ENCODE measurements around the gene LACC1. TPM values are rescaled to one million over a fixed set of nuclear protein-coding genes. Genes with fewer than 3 reads are reported as not detected.

LACC1 gene
- total RNA-seq, 1 donor, result 22.9 TPM

DNA sequence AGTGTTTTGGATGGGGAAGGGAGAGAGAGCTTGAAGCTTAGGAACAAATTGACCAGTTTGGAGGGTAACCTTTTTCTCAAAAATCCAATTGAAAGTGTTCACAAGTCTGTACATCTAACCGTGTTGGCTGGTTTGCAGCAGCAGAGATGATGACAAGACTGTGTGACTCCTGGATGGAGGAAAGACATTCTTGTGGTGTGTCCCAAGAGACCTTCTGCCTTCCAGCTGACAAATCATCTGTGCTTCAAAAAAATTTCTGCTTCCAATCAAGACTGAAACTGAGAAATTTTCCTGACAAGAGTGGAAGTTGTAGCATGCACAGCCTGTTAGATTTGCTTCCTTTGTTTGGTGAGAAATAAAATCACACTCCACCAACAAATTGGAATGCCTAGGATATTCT lies 56.2 kb downstream of the LACC1 start:
- TF ChIP-seq, protein P1, sequence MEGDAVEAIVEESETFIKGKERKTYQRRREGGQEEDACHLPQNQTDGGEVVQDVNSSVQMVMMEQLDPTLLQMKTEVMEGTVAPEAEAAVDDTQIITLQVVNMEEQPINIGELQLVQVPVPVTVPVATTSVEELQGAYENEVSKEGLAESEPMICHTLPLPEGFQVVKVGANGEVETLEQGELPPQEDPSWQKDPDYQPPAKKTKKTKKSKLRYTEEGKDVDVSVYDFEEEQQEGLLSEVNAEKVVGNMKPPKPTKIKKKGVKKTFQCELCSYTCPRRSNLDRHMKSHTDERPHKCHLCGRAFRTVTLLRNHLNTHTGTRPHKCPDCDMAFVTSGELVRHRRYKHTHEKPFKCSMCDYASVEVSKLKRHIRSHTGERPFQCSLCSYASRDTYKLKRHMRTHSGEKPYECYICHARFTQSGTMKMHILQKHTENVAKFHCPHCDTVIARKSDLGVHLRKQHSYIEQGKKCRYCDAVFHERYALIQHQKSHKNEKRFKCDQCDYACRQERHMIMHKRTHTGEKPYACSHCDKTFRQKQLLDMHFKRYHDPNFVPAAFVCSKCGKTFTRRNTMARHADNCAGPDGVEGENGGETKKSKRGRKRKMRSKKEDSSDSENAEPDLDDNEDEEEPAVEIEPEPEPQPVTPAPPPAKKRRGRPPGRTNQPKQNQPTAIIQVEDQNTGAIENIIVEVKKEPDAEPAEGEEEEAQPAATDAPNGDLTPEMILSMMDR (IDR thresholded peaks at IDR 0.05; ENCODE audit: insufficient read depth, low read length), result no peak
- no peak overlapping the region for H3K4me3 ChIP-seq (ENCODE audit: low read depth, low read length)
- peak; percentile 16 for DNase-seq (ENCODE audit: low read depth)

DNA sequence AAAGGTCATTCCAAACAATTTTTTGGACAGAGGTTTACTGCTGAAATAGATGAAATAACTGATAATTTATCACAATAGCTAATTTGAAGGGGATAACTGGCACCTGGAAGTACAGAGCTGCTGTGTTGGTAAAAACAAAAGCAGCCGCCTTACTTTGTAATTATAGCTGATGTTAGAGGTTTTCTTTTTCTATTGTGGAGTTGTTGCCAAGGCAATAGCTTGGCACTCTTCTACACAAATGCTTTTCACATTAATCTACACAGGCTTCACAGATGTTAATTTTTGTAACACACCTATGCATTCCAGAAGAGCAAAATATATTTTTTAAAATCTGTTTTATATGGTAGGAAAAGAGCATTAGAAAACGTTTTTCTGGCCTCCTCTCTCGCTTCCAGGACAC lies 56.9 kb downstream of the LACC1 start:
- no peak overlapping the region for H3K4me3 ChIP-seq (ENCODE audit: low read depth, low read length)
- DNase-seq (ENCODE audit: low read depth), result peak; percentile 8
- TF ChIP-seq, protein P1 (IDR thresholded peaks at IDR 0.05; ENCODE audit: insufficient read depth, low read length), result no peak

DNA sequence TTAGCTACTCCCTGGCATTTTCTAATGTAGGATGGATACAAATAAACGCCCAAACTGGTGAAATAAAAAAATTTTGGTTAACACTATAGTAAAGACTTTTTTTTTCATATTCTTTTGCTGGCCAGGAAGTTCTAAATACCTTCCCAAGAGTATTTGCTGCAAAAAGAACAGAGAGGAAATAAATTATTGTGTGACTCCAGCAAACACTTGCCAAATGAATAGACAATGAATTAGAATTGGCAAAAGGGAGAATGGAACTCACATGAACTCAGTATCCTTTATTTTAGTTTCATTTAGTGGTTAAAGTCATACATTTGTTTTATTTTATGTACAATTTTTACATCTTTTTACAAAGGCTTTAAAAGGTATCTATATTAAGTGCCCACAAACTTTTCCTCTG lies 58.1 kb downstream of the LACC1 start:
- TF ChIP-seq, protein P1 (IDR thresholded peaks at IDR 0.05; ENCODE audit: insufficient read depth, low read length), result no peak

DNA sequence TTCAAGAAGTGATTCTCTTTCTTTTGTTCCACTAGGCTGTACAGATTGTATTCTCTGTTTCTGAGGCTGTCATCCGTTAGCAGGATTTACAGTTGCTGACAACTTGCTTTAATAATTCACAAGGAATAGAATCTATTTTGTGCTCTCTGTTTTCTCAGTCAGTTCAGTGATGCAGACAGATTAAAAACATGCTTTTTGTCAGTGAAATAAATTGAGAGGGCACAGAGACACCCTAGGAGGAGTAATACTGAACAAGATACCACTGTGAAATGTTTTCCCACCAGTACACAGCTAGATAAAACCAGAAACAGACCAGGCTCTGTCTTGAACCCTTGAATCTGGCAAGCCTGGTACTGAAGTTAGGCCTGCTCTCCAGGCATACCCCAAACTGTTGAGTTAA lies 58.7 kb downstream of the LACC1 start:
- DNase-seq (ENCODE audit: low read depth), result no peak
- TF ChIP-seq, protein P1 (IDR thresholded peaks at IDR 0.05; ENCODE audit: insufficient read depth, low read length), result no peak
- H3K4me3 ChIP-seq (ENCODE audit: low read depth, low read length), result no peak overlapping the region

More for the DNA sequence above, 58.1 kb downstream of the LACC1 start:
- DNase-seq (ENCODE audit: low read depth), result no peak
- no peak overlapping the region for H3K4me3 ChIP-seq (ENCODE audit: low read depth, low read length)

DNA sequence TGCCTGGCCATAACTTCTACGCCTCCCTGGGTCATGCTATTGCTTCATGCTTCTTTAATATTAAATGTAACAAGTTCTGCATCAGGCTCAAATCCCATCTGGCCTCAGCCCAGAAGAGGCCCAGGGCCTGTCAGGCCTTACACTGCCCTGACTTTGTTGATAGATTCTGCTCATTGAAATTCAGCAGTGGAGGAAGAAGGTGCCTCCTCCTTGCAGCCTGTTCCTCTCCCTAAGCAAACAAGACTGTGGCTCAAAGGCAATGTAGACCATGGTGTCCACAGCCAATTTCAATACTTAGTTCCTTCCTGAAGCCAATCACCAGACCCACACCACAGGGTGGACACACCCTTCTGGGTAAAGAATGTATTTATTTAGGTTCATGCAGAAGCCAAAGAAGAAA lies 59.4 kb downstream of the LACC1 start:
- no peak overlapping the region for H3K4me3 ChIP-seq (ENCODE audit: low read depth, low read length)
- TF ChIP-seq, protein P1 (IDR thresholded peaks at IDR 0.05; ENCODE audit: insufficient read depth, low read length), result no peak
- no peak for DNase-seq (ENCODE audit: low read depth)

DNA sequence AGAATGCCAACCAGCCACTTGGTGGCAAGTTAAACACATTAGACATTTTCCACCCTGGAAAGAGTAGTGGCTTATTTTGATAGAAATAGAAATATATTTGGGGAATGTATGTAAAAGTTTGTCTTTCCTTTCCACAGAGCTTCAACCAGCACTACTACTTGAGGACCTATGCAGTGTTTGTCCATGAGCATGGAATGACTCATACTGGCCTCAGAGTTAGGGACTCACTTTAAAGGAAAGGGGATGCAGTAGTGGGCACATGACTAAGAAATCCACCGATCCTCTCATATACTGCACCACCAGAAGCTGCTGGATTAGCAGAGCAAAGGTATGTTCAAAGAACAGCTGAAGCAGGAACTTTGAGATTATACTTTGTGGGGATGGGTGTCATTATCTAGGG lies 62.6 kb downstream of the LACC1 start:
- DNase-seq (ENCODE audit: low read depth), result no peak
- H3K4me3 ChIP-seq (ENCODE audit: low read depth, low read length), result no peak overlapping the region
- TF ChIP-seq, protein P1 (IDR thresholded peaks at IDR 0.05; ENCODE audit: insufficient read depth, low read length), result no peak

Other genes with a start within 250 kb of the LACC1 start
- gene ENOX1, start 92.9 kb upstream of the LACC1 start, total RNA-seq (ENCODE audit: low replicate concordance), result 7.4 and 16.4 TPM in 2 replicates
- 1.1 and 11.2 TPM in 2 replicates for gene CCDC122, start 164 bp upstream of the LACC1 start, total RNA-seq (ENCODE audit: low replicate concordance)